ENCODE data around the gene DDX10.

Gene DDX10

DNA sequence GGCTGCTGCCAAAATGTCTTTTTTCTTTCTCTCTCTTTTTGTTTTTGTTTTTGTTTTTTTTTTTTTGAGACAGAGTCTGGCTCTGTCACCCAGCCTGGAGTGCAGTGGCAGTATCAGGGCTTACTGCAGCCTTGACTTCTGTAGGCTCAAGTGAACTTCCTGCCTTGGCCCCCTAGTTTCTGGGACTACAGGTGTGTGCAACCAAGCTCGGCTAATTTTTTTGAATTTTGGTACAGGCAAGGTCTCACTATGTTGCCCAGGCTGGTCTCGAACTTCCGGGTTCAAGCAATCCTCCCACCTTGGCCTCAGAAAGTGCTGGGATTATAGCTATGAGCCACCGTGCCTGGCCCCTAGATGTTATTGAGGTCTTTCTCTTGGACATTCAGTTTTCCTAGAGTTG, 2.2 kb upstream of the DDX10 start:
- no peak for DNase-seq

GRCh38 chr11:108663154-108663877, 1.6 kb upstream of the DDX10 start:
- DNase-seq, result no peak

DNA sequence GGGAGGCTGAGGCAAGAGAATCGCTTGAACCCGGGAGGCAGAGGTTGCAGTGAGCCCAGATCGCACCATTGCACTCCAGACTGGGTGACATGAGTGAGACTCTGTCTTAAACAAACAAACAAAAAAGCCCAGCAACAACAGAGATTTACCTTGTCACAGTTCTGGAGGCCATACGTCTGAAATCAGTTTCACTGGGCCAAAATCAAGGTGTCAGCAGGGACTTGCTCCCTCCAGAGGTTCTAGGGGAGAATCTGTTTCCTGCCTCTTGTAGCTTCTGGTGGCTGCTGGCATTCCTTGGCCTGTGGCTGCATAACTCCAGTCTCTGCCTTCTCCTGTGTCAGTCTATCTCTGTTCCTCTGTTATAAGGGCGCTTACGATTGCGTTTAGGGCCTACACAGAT, 1.5 kb downstream of the DDX10 start:
- DNase-seq, result no peak

DNA sequence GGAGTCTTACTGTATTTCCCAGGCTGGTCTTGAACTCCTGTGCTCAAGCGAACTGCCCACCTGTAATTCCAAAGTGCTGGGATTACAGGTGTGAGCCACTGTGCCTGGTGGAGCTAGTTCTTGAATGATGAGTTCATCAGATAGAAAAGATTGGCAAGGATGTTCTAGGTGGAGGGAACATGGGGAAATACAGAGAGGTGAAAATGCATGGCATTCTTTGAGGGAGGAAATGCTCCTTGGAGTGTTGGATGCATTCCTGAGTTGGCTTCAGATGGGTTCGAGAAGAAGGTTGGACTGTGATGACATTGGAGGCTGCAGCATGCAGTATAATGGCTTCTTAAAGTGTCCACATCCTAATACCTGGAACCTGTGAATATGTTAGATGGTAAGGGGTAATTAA, 4.4 kb downstream of the DDX10 start:
- DNase-seq, result no peak

DNA sequence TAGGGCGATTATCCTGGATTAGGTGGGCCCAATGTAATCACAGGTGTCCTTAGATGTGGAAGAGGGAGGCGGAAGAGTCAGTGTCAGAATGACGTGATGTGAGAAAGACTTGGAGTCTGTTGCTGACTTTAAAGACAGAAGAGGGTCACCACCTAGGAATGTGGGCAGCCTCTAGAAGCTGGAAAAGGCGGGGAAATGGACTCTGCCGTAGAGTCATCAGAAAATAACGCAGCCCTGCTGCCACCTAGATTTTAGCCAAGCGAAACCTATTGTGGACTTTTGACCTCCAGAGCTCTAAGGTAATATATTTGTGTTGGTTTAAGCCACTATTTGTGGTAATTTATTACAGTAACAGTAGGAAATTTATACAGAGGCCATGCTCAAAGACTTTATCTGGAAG, 4.8 kb downstream of the DDX10 start:
- no peak for DNase-seq

DNA sequence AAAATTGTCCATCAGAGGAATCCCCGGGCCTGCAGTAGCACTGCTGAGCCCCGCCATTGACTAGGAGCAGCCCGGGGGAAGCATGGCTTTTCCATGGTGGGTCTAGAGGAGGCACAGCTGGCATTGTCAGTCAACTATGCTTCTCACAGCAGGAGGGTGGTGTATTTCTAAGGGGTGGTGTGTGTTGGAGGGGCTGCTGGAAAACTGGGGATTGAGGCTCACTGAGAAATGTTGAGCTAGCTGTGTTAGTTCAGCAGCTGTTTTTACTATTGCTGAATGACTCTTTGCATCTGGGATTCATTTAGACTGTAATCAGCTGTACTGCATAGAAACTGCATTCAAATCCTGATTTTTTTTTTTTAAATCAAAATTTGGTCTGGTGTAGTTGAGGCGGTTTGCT, 5.6 kb downstream of the DDX10 start:
- DNase-seq, result no peak

- DNase-seq, result no peak
These were observed 7.2 kb downstream of the DDX10 start for GRCh38 chr11:108672113-108672512.

DNA sequence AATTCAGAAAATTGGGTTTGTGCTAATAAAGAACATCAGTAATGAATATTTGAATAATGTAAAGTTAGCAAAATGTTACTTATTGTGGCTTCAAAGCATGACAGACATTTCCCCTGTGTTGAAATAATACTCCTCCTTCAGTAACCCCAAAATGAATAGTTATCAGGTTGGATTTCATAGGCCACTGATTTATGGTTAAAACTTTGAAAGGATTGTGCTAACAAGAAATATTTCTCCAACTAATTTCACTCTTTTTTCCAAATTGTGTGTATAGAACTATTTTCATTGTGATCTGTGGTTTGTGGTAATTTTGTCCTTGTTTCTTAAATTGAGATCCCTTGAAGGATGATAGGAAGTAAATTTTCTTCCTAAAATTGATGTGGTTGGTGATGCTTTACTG, 7.9 kb downstream of the DDX10 start:
- no peak for DNase-seq

DNA sequence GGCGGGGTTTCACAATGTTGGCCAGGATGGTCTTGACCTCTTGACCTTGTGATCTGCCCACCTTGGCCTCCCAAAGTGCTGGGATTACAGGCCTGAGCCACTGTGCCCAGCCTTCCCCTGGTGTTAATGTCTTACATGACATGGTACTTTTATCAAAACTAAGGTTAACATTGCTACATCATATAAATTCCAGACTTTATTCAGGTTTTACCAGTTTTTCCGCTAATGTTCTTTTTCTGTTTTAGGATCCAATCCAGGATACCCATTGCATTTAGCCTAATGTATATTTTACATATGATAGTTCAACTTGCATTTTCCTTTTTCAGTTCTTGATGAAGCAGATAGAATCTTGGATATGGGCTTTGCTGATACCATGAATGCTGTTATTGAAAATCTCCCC, 14.2 kb downstream of the DDX10 start:
- no peak for DNase-seq

GRCh38 chr11:108680271-108680670, 15.4 kb downstream of the DDX10 start:
- DNase-seq, result no peak

DNA sequence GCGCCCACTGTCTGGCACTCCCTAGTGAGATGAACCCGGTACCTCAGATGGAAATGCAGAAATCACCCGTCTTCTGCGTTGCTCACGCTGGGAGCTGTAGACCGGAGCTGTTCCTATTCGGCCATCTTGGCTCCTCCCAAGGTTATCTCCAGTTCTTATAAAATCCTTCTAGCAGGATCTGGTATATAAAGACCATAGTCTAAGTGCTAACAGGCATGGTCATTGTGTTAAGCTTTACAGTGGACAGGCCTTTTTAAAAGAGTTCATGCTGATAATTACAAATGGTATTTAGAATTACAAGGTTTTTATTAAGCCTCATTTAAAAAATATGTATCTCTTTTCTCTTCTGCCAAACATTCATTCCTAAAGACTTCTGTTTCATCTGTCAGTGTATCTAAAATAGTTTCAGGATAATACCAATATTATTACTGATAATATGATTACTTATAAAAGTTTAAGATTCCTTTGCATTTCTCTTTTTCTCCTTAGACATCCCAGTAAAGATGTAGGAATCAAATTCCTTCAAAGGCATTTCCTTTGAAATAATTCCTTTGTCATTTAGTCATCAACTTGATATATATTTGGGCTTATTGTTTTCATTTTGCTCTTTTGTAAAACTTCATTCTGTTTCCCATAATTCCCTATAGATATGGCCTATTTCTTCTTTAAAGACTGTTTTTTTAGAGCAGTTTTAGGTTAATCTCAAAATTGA, 20.7 kb downstream of the DDX10 start:
- DNase-seq, result no peak

GRCh38 chr11:108693852-108694251, 29.0 kb downstream of the DDX10 start:
- DNase-seq, result no peak

GRCh38 chr11:108694846-108695245, 30.0 kb downstream of the DDX10 start:
- DNase-seq, result no peak

GRCh38 chr11:108697872-108698473, 33.1 kb downstream of the DDX10 start:
- DNase-seq, result peak; percentile 62

GRCh38 chr11:108698844-108699642, 34.2 kb downstream of the DDX10 start:
- peak; percentile 35 for DNase-seq

DNA sequence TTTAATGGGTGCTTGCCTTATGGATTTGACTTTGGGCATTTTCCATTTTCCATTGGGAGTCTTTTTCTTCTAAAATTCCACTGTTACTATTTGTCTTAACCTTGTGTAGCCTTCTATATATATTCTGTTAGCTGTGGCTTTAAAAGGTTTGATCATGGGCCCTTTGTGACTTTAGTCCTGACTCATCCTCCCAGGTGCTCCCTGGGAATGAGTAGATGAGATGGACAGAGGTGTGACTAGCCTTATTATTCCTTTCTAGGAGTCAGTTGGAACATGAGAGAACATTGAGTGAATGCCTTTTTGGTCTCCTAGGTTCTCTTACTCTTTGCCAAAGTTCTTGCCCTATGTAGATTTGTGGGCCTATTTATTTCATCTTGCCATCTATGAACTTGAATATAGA, 39.0 kb downstream of the DDX10 start:
- no peak for DNase-seq

DNA sequence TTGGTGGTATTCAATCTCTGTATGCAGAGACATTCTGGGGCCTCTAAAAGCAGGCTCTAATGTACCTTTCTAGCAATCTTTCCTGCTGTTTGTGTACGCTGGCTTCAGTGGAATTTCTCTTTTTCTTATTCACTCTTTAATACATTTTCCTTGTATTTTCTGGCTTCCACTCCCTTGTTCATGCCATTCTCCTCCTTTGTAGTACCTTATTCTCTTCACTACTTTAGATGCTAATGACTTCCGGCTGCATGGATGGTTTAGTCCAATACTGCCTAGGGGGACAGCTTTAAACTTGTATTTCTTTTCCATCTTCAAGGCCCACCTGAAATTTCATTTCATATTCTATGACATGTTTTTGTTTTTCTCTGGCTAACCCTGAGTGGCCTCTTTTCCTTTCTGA, 40.2 kb downstream of the DDX10 start:
- no peak for DNase-seq

- no peak for DNase-seq
These were observed 43.3 kb downstream of the DDX10 start for GRCh38 chr11:108708173-108708572.

DNA sequence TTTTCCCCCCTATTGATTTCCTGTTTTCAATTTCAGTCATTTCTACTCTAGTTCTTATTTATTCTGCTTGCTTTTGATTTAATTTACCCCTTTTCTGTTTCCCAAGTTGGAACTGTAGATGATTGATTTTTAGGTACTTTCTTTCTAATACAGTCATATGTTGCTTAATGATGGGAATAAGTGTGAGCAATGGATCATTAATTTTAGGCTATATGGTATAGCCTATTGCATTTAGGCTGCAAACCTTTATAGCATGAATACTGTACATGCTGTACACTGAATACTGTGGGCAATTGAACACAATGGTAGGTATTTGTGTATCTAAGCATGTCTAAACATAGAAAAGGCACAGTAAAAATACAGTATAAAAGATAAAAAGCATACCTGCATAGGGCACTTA, 44.9 kb downstream of the DDX10 start:
- no peak for DNase-seq

DNA sequence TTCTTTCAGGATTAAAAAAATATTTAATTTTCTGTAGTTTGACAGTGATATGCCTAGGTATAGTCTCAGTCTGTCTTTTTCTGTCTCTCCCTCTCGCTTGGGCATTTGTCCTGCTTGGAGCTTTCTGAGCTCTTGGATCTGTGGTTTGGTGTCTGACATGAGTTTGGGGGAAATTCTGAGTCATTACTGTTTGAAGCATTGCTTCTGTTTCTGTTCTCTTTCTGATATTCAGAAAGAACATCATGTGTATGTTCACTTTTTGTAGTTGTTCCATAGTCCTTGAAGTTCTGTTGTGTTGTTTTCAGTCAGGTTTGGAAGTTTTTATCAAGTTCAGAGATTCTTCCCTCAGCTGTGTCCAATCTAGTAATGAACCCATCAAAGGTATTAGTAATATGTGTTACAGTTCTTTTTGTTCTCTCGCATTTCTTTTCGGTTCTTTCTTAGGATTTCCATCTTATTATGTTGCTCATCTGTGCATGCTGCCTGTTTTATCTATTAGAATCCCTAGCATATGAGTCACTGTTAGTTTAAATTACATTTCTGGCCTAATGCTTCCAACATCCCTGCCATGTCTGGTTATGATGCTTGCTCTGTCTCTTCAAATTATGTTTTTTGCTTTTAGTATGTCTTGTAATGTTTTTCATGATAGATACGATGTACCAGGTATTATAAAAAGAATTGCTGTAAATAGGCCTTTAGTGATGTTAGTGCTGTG, 48.4 kb downstream of the DDX10 start:
- no peak for DNase-seq

DNA sequence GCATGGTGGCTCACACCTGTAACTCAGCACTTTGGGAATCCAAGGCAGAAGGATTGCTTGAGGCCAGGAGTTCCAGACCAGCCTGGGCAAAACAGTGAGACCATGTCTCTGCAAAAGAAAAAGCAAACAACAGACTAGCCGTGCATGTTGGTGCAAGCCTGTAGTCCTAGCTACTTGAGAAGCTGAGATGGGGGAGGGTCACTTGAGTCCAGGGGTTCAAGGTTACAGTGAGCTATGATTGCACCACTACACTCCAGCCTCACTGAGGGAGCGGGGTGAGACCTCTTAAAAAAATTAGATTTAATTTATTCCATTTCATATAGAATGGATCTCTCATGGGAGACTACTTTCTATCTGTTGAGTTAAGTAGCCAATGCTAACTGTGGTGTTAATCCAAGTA, 50.4 kb downstream of the DDX10 start:
- DNase-seq, result no peak

DNA sequence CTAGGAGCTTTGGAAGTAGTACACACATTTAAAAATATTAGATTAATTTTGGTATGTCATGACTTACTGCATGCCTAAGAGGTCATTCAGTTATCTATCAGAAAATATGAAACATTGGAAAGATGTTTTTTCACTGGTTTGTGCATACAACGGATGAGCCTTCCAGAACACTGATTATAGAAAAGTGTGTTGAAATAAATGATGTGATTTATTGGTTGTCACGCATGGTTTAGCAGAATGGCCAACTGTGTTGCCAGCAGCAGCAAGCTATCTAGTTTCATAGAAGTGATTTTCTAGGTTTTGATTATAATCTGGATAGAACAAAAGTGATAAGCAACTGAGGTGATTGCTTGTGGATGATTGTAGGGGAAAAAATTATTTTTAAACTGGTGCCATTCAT, 53.6 kb downstream of the DDX10 start:
- DNase-seq, result no peak
